RWPE2 (cell line): Measurements from ENCODE around the gene MRTFB.

ENCODE experiments used
- ATAC-seq: fragments of 200-7000 bp; cut with Tn5 transposase; 3 replicates; pipeline ENCODE4 v1.9.1; 2021; ENCODE audit warnings: low read depth
- DNase-seq: peaks from one replicate; pipeline ENCODE4 v3.0.0-alpha.2; 2020; ENCODE audit warnings: low spot score
- H3K27ac ChIP-seq: fragments of 450-650 bp; 2 replicates; pipeline ENCODE4 v1.5.1; 2017; ENCODE audit warnings: mild to moderate bottlenecking; ENCODE audit not compliant: poor library complexity, severe bottlenecking
- H3K27me3 ChIP-seq: fragments of 250-450 bp; sonication (Bioruptor Pico); 2 replicates; pipeline ENCODE4 v1.5.1; 2021; ENCODE audit warnings: mild to moderate bottlenecking, moderate library complexity; ENCODE audit not compliant: insufficient read depth, poor library complexity, severe bottlenecking
- H3K36me3 ChIP-seq: fragments of 250-450 bp; sonication (Bioruptor Pico); 2 replicates; pipeline ENCODE4 v1.5.1; 2020; ENCODE audit warnings: low read depth, mild to moderate bottlenecking, moderate library complexity
- H3K4me1 ChIP-seq: fragments of 250-450 bp; sonication (Bioruptor Pico); 2 replicates; pipeline ENCODE4 v1.5.1; 2021; ENCODE audit warnings: mild to moderate bottlenecking, moderate library complexity; ENCODE audit not compliant: insufficient read depth, poor library complexity, severe bottlenecking
- H3K4me3 ChIP-seq: fragments of 250-450 bp; sonication (Bioruptor Pico); 2 replicates; pipeline ENCODE4 v1.5.1; 2021; ENCODE audit warnings: mild to moderate bottlenecking, moderate library complexity; ENCODE audit not compliant: severe bottlenecking
- H3K9me3 ChIP-seq: fragments of 250-450 bp; sonication (Bioruptor Pico); 2 replicates; pipeline ENCODE4 v1.5.1; 2021; ENCODE audit warnings: mild to moderate bottlenecking, moderate library complexity; ENCODE audit not compliant: severe bottlenecking
- TF ChIP-seq, protein P1 (sequence below): fragments of 450-650 bp; IDR thresholded peaks from one replicate; pipeline ENCODE4 v1.5.1; 2017; ENCODE audit warnings: mild to moderate bottlenecking, moderate library complexity; ENCODE audit not compliant: poor library complexity, severe bottlenecking

Gene MRTFB

DNA sequence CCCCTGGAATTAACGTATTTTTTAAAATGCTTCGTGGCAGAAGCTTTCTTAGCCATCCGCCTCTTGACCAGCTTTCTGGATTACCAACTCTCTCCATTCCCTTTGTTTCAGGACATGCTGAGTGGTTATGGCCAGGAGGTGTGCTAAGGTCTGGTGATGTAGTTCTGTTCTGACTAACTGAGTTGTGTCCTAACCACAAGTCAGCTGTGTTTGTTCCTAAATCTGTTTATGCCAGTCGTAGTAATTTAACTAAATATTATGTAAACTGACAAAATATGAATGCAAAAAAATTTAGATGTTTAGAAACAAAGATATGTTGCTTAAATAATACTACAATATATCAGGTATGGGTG is 61.6 kb downstream of the MRTFB start:
- H3K4me1 ChIP-seq, result no peaks in the 10 kb centered on the region
- no peaks in the 10 kb centered on the region for H3K9me3 ChIP-seq
- ATAC-seq (no peak), DNase-seq (no peak)
- H3K36me3 ChIP-seq, result no peaks in the 10 kb centered on the region; the same call in 1 of the 2 replicates
- H3K27me3 ChIP-seq, result no peaks in the 10 kb centered on the region
- no peak overlapping the region for H3K27ac ChIP-seq
- TF ChIP-seq, protein P1, sequence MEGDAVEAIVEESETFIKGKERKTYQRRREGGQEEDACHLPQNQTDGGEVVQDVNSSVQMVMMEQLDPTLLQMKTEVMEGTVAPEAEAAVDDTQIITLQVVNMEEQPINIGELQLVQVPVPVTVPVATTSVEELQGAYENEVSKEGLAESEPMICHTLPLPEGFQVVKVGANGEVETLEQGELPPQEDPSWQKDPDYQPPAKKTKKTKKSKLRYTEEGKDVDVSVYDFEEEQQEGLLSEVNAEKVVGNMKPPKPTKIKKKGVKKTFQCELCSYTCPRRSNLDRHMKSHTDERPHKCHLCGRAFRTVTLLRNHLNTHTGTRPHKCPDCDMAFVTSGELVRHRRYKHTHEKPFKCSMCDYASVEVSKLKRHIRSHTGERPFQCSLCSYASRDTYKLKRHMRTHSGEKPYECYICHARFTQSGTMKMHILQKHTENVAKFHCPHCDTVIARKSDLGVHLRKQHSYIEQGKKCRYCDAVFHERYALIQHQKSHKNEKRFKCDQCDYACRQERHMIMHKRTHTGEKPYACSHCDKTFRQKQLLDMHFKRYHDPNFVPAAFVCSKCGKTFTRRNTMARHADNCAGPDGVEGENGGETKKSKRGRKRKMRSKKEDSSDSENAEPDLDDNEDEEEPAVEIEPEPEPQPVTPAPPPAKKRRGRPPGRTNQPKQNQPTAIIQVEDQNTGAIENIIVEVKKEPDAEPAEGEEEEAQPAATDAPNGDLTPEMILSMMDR, result no peak
- H3K4me3 ChIP-seq, result no peak overlapping the region

DNA sequence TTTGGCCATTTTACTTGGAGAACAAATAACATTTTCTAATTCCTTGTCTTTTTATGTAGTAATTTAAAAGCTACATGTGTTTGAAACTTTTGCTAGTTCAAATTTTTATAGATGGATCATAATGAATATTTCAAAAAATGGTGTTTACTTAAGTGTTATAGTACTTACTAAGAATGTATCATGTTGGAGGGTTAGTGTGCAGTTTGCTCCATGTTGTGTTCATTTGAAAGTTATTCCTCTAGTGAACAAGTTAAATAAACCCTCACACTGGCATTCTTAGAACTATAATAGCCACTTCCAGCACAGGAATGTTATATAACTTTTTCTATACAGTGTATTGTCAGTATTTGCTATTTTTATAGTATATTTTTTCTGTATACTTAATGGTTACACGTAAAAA is 62.8 kb downstream of the MRTFB start:
- TF ChIP-seq, protein P1, result no peak
- no peaks in the 10 kb centered on the region for H3K27me3 ChIP-seq
- H3K27ac ChIP-seq, result no peak overlapping the region
- no peaks in the 10 kb centered on the region for H3K4me1 ChIP-seq
- H3K4me3 ChIP-seq, result no peak overlapping the region
- no peaks in the 10 kb centered on the region; the same call in 1 of the 2 replicates for H3K36me3 ChIP-seq
- H3K9me3 ChIP-seq, result no peaks in the 10 kb centered on the region
- DNase-seq, result no peak
- no peak for ATAC-seq

DNA sequence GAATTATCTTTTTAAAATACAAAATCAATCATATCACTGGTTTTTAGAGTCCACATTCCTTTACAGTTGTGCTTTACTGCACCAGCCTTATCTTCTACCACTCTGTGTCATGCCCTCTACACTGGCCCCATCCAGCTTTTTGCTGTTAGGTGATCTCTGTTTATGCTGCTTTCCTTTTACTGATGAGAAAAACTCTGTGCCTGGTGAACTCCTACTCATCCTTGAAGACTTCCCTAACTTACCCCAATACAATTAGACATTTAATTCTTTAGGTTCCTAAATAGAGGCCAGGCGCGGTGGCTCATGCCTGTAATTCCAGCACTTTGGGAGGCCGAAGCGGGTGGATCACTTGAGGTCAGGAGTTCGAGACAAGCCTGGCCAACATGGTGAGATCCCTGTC is 64.6 kb downstream of the MRTFB start:
- TF ChIP-seq, protein P1, result no peak
- Histone ChIP-seq H3K27me3 (no peaks in the 10 kb centered on the region), H3K4me1 (no peaks in the 10 kb centered on the region), H3K4me3 (no peak overlapping the region), H3K36me3 (no peaks in the 10 kb centered on the region; the same call in 1 of the 2 replicates), H3K9me3 (no peaks in the 10 kb centered on the region), H3K27ac (no peak overlapping the region)
- no peak for DNase-seq
- no peak for ATAC-seq

DNA sequence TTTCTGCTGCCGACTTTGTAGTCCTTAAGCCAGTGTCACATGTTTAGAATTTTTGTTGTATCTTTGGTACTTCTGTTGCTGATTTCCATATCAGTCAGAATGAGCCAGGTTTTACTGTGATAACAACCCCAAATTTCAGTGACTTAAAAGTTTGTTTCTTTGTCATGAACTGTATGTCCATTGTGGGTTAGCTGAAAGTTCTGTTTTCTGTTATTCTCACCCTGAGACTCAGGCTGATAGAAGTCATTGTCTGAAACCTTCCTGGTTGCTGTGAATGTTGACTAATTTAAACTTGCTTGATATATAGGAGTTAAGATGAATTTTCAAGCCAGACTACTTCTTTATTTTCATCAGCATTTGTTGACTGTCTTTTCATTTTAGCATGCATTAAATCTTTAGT is 68.8 kb downstream of the MRTFB start:
- no peaks in the 10 kb centered on the region for H3K4me1 ChIP-seq
- no peaks in the 10 kb centered on the region for H3K27me3 ChIP-seq
- DNase-seq (no peak), ATAC-seq (no peak)
- TF ChIP-seq, protein P1, result no peak
- H3K4me3 ChIP-seq, result no peak overlapping the region
- H3K36me3 ChIP-seq, result peaks cover 5% of the 10 kb centered on the region
- H3K27ac ChIP-seq, result no peak overlapping the region
- H3K9me3 ChIP-seq, result no peaks in the 10 kb centered on the region

DNA sequence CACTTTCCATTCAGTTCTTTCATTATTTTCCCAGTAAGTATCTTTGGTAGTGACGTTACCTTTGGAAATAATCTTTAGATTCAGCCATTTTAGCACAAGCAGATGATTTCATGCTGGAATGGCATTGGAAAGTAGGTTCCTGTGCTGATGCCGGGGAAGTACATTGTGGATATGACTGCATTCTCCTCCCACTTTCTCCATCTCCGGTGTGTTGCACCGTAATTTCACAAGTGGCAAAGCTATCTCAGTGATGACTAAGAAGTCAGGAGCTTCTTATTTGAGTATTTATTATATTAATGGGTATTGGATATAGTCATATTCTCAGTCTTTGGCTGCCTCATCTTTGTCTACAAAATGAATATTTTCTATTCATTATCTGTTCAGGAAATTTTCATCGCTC is 69.8 kb downstream of the MRTFB start:
- Histone ChIP-seq H3K4me3 (no peak overlapping the region), H3K9me3 (no peaks in the 10 kb centered on the region), H3K27me3 (no peaks in the 10 kb centered on the region), H3K27ac (no peak overlapping the region), H3K36me3 (peaks cover 5% of the 10 kb centered on the region), H3K4me1 (no peaks in the 10 kb centered on the region)
- ATAC-seq, result no peak
- DNase-seq, result no peak
- TF ChIP-seq, protein P1, result no peak
